NAMALWA (cell line): ENCODE results near the gene AXIN1.
A peak's percentile ranks its signal among the peaks of the same experiment; 100 is the strongest.

Experiments used
- DNase-seq: peaks from one replicate; pipeline ENCODE4 v3.0.0-alpha.2; 2015; ENCODE audit warnings: low spot score

AXIN1 gene

DNA sequence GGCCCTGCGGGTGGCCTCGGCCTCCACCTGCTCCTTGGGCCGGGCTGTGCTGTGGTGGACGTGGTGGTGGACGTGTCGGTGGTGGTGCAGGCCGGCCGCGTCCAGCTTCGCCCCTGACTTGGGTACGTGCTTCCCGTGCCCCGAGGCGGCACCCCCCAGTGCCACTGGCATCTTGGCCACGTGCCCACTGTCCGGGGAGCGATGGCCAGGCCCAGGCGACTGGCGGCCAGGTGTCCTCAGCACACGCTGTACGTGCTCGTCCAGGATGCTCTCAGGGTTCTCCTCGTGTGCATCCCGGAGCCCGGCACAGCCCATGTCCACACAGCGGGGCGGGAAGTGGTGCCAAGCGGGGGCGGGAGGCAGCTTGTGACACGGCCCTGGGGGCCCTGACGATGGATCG is 54.7 kb downstream of the AXIN1 start:
- DNase-seq, result no peak

DNA sequence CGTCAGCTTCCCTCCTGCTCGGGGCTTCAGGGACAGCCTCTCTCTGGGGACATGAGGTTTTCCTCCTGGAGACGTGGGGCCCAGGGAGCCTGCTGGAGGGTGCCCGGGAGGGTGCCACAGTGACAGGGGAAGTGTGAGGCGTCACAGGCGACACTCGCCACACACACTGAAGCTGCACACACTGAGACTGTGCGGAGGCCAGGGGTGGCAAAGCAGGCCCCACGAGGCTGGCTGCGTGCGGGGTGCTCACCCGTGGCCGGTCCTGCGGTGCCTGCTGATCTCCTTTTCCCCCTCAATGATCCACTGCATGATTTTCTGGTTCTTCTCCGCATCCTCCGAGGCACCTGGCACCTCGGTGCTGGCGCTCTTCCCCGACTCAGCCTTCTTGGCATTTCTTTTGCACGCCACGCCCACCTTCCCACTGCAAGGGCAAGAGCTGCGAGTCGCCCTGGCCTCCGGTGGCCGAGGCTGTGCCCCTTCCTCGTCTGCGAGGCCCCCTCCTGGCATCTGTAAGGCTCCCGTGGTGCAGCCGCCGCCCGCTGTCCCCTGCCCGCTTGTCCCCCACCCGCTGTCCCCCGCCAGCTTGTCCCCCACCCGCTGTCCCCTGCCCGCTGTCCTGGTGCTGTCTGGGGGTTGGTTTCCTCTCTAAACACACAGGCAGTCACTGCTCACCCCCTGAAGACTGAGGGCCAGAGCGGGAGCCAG is 55.6 kb downstream of the AXIN1 start:
- no peak for DNase-seq

DNA sequence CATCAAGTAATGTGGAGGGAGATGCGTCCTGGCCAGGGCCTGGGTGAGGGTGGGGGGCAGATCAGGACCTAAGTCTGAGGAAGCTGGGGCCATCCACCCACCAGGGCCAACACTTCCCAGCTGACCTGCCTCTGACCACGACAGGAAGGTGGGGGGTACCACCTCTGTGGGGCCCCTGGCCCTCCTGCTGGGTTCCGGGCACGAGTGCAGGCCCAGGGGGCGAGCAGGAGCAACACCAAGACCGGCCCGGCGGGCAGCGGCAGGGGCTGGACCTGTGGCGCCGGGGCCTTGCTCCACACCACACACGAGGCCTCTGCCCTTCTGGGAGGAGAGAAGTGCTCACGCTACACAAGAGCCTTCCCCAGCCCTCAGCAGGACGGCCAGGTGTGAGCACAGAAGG is 56.2 kb downstream of the AXIN1 start:
- no peak for DNase-seq

DNA sequence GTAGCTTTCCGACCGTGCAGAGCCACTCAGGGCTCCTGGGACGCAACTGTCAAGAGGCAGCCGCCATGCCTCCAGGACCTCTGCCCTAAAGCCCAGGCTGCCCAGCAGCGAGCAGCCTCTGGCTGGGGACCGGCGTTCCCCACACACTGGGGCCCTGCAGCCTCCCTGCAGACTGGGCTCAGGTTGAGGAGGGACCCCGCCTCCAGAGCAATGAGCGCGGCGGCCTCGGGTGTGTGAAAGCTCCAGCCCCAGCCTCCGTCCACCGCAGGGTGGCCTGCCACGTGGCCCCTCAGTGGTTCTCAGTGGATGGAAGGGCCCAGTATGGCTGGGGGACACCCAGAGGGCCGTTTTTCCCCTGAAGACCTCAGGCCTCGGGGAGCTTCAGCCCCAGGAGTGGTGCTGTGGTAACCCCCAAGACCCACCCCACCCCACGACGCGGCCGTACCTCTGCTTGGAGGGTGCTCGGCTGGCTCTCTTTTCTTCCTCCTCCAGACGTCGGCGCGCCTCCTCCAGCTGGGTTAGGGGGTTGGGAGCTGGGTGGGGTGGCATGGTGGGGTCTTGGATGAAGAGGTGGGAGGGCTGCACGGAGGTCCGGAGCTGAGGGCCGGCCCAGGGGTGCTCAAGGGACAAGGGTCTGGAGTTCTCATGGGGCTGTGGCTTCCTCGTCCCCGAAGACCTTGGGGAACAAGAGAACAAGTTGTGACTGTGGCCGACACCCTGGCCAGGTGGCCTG is 59.3 kb downstream of the AXIN1 start:
- no peak for DNase-seq

DNA sequence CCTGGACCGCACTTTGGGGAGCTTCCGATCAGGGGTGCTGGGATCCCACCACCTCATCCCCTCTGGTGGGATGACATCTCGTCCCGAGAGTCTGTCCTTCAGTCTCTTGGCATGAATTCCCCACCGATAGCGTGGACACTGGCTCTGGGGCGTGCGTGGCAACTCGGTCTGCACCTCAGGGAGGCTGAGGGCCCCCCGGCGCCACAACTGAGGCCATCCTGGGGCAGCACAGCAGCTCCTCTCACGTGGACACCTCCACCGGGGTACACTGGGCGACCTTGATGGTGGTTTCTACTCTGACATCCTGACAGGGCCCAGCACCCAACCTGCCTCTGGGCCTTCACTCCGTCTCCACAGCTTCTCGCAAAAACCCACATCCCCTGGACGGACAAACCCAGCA is 61.0 kb downstream of the AXIN1 start:
- no peak for DNase-seq

DNA sequence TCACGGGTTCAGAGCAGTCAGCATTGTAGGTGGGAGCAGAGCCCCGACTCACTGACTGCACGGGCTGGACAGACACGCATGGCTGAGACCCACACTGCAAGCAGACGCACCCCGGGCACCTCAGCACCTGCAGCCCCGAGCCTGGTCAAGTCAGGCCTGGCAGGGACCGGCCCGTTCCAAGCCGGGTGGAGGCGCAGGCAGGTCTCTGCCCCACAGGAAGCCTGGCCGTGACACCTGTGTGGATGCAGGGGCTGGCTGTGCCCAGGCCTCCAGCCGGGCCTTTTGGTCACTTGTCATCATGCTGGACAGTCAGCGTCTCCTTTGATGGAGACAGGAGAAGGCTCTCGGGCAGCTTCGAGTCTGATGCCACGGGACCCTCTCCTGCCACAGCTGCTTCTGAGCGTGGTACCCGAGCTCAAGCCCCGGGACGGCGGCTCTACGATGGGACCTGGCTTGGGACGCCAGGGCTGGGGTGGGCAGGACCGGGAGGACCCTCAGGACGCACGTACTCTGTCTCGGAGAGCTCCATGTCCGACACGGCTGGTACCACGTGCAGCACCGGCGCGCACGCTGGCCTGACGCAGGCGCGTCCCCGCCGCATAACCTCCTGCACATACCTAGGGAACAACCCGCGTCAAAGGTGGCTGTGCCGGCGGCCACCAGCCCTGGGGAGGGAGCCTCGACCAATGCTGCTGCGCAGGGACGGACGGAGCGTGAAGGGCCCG is 61.7 kb downstream of the AXIN1 start:
- no peak for DNase-seq

DNA sequence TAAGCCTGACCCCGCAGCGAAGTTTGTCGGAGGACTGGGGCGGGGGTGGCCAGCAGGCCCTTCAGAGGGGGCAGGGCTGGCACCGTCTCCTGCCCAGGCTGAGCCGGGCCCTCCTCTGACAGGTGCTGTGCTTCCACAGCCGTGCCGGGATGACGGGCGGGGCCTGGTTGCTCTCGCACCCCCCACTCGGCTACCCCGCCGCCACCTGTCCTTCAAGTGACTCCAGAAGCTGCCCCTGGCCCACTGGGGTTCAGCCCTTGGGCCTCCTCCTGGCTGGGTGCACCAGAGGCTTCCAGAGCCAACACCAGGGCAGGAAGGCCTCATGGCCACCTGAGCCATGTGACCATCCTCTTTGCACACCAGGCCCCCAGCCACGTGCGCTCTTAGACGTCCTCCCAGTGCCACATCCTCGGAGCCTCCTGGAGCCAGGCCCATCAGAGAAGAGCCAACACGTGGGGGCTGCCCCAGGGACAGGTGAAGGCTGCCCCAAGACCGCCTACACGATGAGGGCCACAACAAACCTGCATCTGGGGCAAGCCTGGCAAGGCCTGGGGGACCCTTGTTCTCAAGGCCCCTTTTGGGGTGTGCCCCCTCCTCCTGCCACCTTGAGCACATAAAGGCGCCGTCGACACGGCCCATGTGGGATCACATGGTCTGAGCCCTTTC is 62.4 kb downstream of the AXIN1 start:
- no peak for DNase-seq

DNA sequence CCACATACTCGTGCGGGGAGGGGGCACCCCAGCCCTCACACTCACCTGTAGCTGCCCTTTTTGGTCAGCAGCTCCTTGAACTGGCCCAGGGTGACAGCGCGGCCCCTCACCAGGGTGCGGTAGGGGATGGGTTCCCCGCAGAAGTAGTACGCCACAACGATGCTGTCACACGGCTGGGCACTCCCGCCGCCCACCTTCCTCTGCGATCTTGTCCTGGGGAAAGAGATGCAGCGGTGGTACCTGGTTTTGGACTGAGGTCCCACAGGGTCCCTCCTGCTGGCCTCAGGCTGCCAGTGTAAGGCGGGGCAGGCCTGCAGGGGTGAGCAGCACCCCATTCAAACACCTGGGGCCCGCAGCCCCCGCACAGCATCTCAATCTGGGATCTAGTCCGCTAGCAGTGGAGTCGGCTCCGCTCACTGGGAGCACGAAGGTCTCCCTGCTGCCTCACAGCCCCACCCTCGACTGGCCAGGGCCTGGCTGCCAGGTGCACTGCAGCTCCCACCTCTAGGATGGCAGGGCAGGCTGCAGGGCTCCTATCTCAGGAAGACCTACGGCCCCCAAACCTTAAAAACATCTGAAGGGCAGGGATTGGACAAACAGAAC is 63.0 kb downstream of the AXIN1 start:
- DNase-seq, result no peak

DNA sequence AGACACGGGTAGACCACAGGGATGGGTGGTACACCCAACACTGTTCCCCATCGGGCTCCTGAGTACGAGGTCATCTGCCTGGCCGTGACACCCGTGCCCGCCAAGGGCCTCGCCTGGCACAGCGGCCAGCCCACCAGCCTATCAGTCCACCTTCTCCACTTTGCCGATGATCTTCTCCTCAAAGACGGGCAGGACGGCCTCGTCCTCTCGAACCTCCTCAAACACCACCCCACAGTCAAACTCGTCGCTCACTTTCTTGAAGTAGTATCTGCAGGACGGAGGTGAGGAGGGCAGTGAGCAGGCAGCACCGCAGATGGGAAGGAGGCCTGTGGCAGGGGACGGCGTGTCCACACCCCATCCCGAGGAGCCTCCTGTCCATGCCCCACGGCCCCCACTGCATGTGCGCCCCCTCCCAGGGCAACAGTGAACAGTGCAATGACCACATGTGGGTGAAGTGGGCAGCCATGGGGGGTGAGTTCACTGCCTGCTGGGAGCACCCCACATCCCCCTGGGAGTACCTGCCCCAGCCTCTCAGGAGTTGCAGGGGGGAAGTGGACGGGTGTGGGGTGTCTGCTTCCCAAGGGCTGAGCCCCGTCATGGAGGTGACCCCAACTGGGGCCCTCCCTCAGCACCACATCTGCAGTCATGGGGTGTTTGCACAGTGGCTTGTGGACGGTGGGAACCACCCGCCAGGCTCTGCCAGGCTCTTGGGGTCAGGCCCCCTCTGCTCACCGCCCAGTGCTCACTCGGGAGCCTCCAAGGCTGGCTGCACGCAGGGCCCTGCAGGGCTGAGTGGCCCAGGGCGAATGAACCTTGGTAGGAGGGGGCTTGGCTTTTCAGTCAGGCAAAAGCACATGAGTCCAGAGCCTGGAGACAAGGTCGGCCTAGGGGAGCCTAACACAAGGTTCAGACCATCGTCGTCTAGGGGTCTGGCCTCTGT is 64.3 kb downstream of the AXIN1 start:
- no peak for DNase-seq

DNA sequence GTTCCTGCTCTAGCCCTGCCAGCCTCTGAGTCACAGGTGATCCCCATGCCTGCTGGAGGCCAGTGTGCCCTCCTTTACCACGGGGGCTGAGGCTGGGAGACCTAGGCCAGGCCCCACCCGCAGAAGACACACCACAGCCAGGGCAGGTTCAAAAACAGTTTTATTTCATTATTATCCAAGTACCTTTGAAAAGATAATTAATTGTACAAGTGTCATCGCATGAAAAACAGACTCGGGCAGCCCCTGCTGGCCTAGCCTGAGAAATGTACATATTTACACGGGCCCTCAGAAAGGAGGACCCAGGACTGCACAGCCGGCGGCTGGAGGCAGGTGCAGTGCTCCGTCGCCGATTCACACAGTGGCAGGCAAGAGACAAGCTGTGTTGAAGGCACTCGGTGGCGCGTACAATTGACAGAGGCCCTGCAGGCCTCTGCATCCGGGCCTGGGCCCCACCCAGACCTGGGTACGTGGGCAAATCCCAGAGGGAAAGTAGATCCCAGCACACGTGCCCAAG is 65.2 kb downstream of the AXIN1 start:
- DNase-seq, result peak; percentile 33

DNA sequence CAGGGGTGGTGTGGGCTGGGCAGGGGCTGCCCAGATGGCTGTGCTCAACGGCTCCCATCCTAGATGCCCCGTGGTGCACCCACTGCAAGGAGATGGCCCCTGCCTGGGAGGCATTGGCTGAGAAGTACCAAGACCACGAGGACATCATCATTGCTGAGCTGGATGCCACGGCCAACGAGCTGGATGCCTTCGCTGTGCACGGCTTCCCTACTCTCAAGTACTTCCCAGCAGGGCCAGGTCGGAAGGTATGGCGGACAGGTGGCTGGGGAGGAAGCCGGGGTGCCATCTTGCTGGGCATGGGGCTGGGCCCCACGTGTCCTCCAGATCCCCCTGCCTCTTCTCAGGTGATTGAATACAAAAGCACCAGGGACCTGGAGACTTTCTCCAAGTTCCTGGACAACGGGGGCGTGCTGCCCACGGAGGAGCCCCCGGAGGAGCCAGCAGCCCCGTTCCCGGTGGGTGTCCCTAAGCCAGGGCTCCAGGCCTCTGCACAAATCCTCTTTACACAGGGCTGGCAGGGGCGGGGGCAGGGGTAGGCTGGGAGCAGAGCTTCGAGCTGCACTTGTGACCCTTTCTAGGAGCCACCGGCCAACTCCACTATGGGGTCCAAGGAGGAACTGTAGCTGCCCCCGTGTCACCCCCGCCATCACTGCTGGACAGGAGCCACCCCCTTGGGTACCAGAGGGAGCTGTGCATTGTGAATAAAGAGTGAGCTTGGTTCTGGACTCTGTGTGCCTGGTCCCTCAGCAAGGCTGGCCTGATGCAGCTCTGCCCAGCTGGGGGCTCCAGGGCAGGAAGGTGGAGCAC is 65.8 kb downstream of the AXIN1 start:
- DNase-seq, result no peak

DNA sequence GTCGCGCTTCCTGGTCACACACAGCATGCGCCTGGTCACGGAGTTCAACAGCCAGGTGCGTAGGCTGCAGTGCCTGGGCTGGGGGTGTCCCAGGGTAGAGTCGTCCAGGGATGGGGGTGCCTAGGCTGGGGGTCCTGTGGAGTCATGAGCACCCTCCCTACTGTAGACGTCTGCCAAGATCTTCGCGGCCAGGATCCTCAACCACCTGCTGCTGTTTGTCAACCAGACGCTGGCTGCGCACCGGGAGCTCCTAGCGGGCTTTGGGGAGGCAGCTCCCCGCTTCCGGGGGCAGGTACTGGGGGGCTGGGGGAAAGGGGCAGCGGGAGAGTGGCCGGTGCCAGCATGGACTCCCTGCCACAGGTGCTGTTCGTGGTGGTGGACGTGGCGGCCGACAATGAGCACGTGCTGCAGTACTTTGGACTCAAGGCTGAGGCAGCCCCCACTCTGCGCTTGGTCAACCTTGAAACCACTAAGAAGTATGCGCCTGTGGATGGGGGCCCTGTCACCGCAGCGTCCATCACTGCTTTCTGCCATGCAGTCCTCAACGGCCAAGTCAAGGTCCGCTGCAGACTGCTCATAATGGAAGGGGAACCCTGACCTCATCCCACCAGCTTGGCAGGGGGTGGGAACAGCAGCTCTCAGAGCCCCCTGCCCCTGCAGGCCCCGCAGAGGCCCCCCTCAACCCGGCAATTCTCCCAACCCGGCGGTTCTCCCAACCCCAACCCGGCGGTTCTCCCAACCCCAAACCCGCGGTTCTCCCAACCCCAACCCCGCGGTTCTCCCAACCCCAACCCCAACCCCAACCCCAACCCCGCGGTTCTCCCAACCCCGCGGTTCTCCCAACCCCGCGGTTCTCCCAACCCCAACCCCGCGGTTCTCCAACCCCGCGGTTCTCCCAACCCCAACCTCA is 67.1 kb downstream of the AXIN1 start:
- DNase-seq, result no peak

DNA sequence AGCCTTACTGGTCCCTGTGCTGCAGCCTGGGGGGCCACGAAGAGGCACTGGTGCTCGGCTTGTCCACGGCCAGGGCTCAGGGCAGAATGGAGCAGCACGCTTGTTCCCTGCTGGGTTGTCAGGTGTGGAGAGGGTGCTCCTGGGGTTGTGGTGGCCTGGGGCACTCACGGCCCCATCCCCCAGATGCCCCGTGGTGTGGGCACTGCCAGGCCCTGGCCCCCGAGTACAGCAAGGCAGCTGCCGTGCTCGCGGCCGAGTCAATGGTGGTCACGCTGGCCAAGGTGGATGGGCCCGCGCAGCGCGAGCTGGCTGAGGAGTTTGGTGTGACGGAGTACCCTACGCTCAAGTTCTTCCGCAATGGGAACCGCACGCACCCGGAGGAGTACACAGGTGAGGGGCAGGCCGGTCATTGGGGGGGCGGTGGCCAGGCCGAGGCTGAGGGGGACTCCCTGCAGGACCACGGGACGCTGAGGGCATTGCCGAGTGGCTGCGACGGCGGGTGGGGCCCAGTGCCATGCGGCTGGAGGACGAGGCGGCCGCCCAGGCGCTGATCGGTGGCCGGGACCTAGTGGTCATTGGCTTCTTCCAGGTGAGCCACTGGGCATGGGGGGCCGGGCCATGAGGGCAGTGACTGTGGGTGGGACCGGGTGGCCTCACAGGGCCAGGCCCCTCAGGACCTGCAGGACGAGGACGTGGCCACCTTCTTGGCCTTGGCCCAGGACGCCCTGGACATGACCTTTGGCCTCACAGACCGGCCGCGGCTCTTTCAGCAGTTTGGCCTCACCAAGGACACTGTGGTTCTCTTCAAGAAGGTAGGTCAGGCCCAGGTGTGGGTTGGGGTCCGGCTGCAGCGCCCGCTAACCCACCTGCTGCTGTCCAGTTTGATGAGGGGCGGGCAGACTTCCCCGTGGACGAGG is 68.1 kb downstream of the AXIN1 start:
- DNase-seq, result no peak

DNA sequence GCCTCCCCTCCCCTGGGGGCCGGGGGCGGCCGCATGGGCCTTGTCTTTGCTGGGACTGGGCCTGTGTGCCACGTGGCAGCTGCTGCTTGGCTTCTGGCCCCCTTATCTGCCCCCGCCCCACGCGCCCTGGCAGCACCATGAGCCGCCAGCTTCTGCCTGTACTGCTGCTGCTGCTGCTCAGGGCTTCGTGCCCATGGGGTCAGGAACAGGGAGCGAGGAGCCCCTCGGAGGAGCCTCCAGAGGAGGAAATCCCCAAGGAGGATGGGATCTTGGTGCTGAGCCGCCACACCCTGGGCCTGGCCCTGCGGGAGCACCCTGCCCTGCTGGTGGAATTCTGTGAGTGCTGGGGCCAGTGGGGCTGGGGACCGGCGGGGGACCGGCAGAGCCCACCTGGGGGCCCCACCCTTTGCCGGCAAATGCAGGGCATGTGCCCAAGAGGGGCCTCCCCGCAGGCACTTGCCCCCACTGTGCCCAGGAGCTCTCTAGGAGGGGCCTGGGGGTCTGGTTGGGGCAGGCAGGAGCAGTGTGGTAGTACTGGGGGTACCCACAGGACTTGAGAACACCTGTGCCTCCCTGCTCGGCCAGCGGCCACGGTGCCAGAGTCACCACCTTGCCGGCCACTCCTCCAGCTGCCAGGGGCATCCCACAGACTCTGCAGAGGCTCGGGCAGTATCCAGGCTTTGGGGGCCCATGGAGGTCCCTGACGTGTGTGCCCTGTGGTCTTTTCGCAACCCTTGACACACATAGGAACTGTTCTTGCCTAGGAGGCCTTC is 69.3 kb downstream of the AXIN1 start, which contains the start of gene PDIA2:
PDIA2 (plus strand) TSS at position 132 of the 773 bp plus-strand sequence; CDS start at position 138, 6 bp downstream.
- no peak for DNase-seq

DNA sequence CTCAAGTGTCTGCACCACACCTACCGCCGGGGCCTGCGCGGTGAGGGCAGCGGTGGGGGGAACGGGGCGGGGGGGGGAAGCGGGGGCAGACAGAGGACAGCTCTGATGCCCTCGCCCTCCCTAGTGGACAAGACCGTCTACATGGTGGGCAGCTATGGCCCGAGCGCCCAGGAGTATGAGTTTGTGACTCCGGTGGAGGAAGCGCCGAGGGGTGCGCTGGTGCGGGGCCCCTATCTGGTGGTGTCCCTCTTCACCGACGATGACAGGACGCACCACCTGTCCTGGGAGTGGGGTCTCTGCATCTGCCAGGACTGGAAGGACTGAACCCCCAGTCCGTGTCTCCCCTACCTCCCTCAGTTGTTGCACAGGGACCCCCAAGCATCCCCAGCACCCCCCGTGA is 70.0 kb downstream of the AXIN1 start:
- DNase-seq, result no peak

DNA sequence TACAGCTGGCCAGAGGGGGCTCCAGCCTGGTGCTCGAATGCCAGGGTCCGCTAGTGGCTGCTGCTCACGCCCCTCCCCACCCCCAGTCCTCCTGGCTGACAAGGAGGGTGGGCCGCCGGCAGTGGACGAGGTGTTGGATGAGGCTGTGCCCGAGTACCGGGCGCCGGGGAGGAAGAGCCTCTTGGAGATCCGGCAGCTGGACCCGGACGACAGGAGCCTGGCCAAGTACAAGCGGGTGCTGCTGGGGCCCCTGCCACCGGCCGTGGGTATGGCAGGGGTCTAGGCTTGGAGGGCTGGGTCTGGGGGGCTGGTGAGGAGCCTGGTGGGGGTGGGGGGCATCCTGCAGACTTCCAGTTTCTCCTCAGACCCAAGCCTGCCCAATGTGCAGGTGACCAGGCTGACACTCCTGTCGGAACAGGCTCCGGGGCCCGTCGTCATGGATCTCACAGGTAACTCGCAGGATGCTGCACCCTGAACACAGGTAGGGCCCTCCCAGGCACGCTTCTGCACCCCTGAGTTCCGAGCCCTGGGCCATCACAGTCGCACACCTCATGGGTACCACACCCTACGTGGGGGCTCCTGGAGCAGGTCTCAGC is 70.8 kb downstream of the AXIN1 start:
- DNase-seq, result no peak
